Activated CD4-positive, alpha-beta T cell treated with anti-CD3 and anti-CD28 coated beads, Interleukin-2, amount 10 ng/mL, durations not matched to agents 7 days and 5 days (primary cell): ENCODE data around the gene ALG9. TPM values are rescaled to one million over a fixed set of nuclear protein-coding genes. Genes with fewer than 3 reads are reported as not detected.

Experiments
- CTCF ChIA-PET: fragments of 350-600 bp; sonication (Branson Sonifier 250); formaldehyde crosslinking; loops from one replicate; lab custom pipeline; 2021; ENCODE audit warnings: antibody characterized with exemption; lab: Charles Lee
- POLR2A ChIA-PET: fragments of 350-600 bp; sonication (Branson Sonifier 250); formaldehyde crosslinking; loops from one replicate; lab custom pipeline; 2021; ENCODE audit warnings: antibody characterized with exemption; lab: Charles Lee
- DNase-seq: peaks from one replicate; pipeline ENCODE4 v3.0.0-alpha.2; 2020
- H3K27ac Mint-ChIP-seq: one replicate; pipeline ENCODE4 v1.8.0; 2021; ENCODE audit warnings: mild to moderate bottlenecking, moderate library complexity, mixed read lengths
- H3K27me3 Mint-ChIP-seq: one replicate; pipeline ENCODE4 v1.8.0; 2021; ENCODE audit warnings: mixed read lengths
- H3K36me3 Mint-ChIP-seq: one replicate; pipeline ENCODE4 v1.8.0; 2021; ENCODE audit warnings: low read depth, mixed read lengths
- H3K4me1 Mint-ChIP-seq: one replicate; pipeline ENCODE4 v1.8.0; 2021; ENCODE audit warnings: mixed read lengths
- H3K4me3 Mint-ChIP-seq: one replicate; pipeline ENCODE4 v1.8.0; 2021; ENCODE audit warnings: mild to moderate bottlenecking, moderate library complexity, mixed read lengths
- H3K9me3 Mint-ChIP-seq: one replicate; pipeline ENCODE4 v1.8.0; 2021; ENCODE audit warnings: mixed read lengths
- total RNA-seq, 2 experiments: library from RNA; stranded (reverse); gene quantifications; one replicate each; pipeline ENCODE4 v1.2.3, GENCODE V29; 2021

Gene ALG9
- total RNA-seq, 2 experiments from 2014 or later: 22.9 to 31.7 TPM

DNA sequence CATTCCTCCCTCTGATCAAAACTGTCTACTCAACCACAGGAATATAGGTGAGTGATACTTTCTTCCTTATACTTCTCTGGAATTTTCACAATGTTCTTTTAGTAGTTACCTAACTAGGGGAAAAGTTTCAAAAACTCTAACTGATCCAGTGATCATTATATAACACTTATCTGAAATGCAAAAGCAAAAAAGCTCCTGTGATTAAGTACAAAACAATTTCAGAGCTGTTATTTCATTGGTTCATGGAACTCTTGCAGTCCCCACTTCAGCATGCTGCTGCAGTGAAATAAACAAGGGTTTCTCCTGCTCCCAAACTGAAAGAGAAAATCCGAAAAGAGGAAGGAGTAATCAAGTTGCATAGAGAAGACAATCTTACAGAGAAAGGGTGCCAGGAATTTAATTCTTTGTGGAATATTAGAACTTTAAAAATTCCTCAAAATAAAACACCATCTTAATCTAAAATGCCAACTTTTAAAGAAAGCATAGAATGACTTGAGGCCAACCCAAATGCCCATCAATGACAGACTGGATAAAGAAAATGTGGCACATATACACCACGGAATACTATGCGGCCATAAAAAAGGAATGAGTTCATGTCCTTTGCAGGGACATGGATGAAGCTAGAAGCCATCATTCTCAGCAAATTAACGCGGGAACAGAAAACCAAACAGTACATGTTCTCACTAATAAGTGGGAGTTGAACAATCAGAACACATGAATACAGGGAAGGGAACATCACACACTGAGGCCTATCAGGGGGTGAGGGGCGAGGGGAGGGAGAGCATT is 125.5 kb downstream of the ALG9 start:
- Mint-ChIP-seq H3K9me3 (peaks cover 3% of the 10 kb centered on the region), H3K27me3 (no peaks in the 10 kb centered on the region), H3K4me3 (no peak overlapping the region), H3K27ac (no peak overlapping the region), H3K4me1 (peaks cover 3% of the 10 kb centered on the region), H3K36me3 (peaks cover 73% of the 10 kb centered on the region)
- no peak for DNase-seq
- POLR2A ChIA-PET: no interaction called here
- CTCF ChIA-PET: no interaction called here

DNA sequence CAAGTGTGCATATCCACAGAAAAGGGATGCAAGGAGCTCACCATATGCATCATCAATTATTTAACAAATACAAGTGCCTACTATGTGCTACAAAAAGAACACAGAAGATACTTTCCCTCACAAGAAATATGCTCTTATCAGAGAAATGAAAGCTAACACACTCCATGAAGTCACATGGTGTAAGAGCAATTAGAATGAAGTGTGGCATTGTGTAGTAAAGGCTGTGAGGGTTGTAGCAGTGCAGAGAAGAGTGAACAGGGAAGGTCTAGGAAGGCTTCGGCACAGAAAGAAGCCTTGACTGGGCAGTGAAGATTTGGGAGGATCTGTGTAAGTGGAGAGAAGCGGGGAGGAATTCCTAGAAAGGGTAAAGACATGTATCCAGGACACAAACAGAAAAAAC is 127.7 kb downstream of the ALG9 start:
- Mint-ChIP-seq H3K9me3 (peaks cover 3% of the 10 kb centered on the region), H3K4me3 (no peak overlapping the region), H3K4me1 (peaks cover 3% of the 10 kb centered on the region), H3K36me3 (peaks cover 76% of the 10 kb centered on the region), H3K27me3 (no peaks in the 10 kb centered on the region), H3K27ac (no peak overlapping the region)
- DNase-seq: no peak
- POLR2A ChIA-PET: no interaction called here
- CTCF ChIA-PET: interaction anchor here (0.5 to 1.5 kb wide), 3 partner anchors 20 to 46 kb away, joined by 3 to 4 read pairs (median 3); no protein-coding TSS in a partner anchor

DNA sequence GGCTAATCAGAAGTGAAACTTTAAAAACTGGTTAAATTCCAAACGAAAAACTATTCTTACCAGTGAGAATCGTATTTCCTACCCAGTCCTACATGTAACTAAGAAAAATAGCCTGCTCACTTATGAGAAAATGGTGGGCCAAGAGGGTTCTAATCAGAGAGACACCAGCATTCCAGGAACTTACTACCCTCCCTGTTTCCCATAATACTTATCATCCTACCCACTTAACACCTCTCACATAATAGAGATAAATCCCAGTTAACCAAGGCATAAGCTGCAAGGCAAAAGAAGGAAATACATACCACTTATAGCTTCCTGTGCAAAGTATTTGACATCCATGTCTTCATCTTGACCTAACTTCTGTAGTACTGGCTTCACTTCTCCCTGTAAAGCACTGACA is 129.6 kb downstream of the ALG9 start:
- no peaks in the 10 kb centered on the region for H3K27me3 Mint-ChIP-seq
- ChIA-PET CTCF (interaction anchor here (1.2 kb wide), 1 partner anchor 25 kb away, joined by 3 read pairs; the partner anchor contains the start of gene PPP2R1B), POLR2A (no interaction called here)
- H3K4me3 Mint-ChIP-seq: no peak overlapping the region
- peaks cover 3% of the 10 kb centered on the region for H3K4me1 Mint-ChIP-seq
- peaks cover 3% of the 10 kb centered on the region for H3K9me3 Mint-ChIP-seq
- H3K36me3 Mint-ChIP-seq: peaks cover 66% of the 10 kb centered on the region
- H3K27ac Mint-ChIP-seq: no peak overlapping the region
- no peak for DNase-seq

DNA sequence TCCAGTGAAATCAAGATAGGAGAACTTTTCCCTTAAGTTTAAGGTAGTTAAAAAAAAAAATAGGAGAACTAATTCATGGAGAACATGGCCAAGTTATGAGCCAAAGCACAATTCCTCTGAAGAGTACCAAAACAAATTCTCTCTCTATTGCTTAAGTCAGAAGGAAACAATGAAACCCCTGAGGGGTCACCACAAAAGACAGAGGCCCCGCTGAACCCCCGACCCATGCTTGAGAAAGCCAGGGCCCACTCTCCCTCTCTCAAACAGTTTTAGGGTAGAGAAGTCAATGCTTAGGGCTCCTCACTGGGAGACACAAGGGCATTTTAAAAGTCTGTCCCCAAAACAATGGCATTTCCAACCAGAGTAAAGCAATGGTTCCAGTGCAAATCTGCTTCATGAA is 132.1 kb downstream of the ALG9 start:
- Mint-ChIP-seq H3K27ac (no peak overlapping the region), H3K4me1 (peaks cover 5% of the 10 kb centered on the region), H3K4me3 (no peak overlapping the region), H3K36me3 (peaks cover 48% of the 10 kb centered on the region), H3K9me3 (no peaks in the 10 kb centered on the region), H3K27me3 (no peaks in the 10 kb centered on the region)
- POLR2A ChIA-PET: interaction anchor here (0.6 kb wide), 1 partner anchor 11 kb away, joined by 10 read pairs; no protein-coding TSS in a partner anchor
- no peak for DNase-seq
- CTCF ChIA-PET: interaction anchor here (0.7 kb wide), 1 partner anchor 24 kb away, joined by 3 read pairs; no protein-coding TSS in a partner anchor

DNA sequence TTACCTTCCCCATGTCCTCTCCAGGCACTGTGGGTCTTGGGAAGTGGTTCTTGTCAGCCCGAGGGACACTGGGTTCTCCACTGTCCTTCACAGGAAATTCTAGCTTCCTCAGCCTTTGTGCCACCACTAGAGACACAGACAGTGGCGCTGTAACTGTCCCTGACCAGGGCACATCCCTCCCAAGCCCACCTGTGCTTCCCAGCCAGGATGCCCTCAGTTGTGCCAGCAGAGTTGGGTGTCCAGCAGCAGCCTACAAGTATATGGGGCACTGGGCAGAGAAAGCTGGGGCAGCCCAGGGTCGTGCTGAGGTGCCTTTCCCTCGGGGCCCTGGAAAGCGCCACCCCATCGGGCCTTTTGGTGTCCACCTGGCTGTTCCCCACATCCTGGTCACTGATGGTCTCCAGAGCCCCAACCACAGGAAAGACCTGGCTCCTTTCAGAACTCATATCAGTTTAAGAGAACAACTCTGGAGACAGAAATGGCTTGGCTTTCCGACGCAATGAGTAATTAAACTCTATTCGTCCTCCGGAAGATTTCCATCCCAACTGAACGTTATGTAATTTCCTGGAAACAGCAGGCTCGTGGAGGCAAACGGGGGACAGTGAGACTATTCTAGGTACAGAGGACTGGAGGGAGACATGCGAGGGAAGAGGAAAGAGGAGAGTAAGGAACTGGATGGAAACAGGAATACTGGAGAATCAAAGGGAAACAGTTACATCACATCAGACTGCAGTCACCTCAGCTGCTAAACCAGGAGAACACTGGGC is 133.8 kb downstream of the ALG9 start:
- DNase-seq: no peak
- no peaks in the 10 kb centered on the region for H3K9me3 Mint-ChIP-seq
- H3K27me3 Mint-ChIP-seq: no peaks in the 10 kb centered on the region
- H3K4me1 Mint-ChIP-seq: peaks cover 5% of the 10 kb centered on the region
- no peak overlapping the region for H3K27ac Mint-ChIP-seq
- ChIA-PET CTCF (interaction anchor here (1.2 kb wide), 1 partner anchor 11 kb away, joined by 3 read pairs; no protein-coding TSS in a partner anchor), POLR2A (no interaction called here)
- H3K4me3 Mint-ChIP-seq: no peak overlapping the region
- H3K36me3 Mint-ChIP-seq: peaks cover 36% of the 10 kb centered on the region

DNA sequence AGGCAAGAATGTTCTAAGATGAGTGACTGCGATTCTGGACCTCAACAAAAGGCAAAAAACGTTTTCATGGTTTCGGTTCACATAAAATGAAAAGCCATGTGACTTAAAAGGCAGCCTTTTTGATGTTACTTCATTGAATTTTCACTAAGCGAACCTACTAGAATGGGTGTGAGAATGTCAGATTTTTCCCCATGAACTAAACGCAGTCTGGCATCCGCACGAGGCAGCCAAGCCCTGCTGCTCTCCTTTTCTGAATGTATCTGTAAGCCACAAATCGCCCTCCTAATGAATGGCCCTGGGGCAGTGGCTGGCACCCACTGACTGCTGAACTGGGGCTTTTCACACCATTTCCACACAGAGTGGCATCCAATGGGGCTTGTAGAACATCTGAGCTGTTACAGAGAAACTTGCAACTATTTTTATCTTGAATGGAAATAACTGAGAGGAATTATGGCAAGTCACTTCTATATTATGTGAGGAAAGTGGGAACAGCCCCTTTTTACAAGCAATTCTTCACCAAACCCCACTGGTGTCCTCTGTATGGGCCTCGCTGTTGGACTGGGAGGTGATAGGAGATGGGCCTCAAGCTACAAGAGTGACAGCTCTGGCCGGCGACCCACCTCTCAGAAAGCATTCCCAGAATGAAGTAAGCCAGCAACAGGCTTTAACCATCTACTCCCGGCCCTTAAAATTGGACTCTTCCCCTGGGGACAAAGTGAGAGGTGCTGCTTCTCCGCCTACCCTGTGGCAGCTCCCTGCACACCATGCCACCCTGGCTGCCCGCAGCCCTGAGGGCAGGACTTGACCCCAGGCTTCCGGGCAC is 134.5 kb downstream of the ALG9 start:
- ChIA-PET POLR2A (no interaction called here), CTCF (interaction anchor here (1.2 kb wide), 1 partner anchor 10 kb away, joined by 3 read pairs; no protein-coding TSS in a partner anchor)
- Mint-ChIP-seq H3K27me3 (no peaks in the 10 kb centered on the region), H3K36me3 (peaks cover 31% of the 10 kb centered on the region), H3K4me3 (no peak overlapping the region), H3K27ac (no peak overlapping the region), H3K4me1 (peaks cover 4% of the 10 kb centered on the region), H3K9me3 (no peaks in the 10 kb centered on the region)
- DNase-seq: no peak

Other genes starting within 250 kb of the ALG9 start
- gene PPP2R1B, start 105.2 kb downstream of the ALG9 start, total RNA-seq: 10 to 100 TPM; 44.7 to 50.2 TPM
- 1 to 10 TPM; 4.2 to 5.1 TPM for gene FDXACB1, start 7.6 kb upstream of the ALG9 start, total RNA-seq
- gene CFAP68, start 8.0 kb upstream of the ALG9 start, total RNA-seq: 10 to 100 TPM; 18.3 to 26.5 TPM
- gene CRYAB, start 40.2 kb upstream of the ALG9 start, total RNA-seq: not detected
- gene HSPB2, start 41.2 kb upstream of the ALG9 start, total RNA-seq: not detected
- gene C11orf52, start 47.3 kb upstream of the ALG9 start, total RNA-seq: under 1 TPM in 1 of 2 experiments, not detected in 1; 0.27 TPM
- gene DIXDC1, start 65.8 kb upstream of the ALG9 start, total RNA-seq: 1 to 10 TPM; 3.1 to 4.1 TPM
- gene DLAT, start 153.8 kb upstream of the ALG9 start, total RNA-seq: 10 to 100 TPM; 27.7 to 31.6 TPM
- gene PIH1D2, start 202.4 kb upstream of the ALG9 start, total RNA-seq: under 1 TPM in 1 of 2 experiments, not detected in 1; 0.27 TPM
- gene NKAPD1, start 202.7 kb upstream of the ALG9 start, total RNA-seq: 10 to 100 TPM; 25.3 to 25.6 TPM
- 10 to 100 TPM; 46.4 to 51.4 TPM for gene TIMM8B, start 215.2 kb upstream of the ALG9 start, total RNA-seq
- gene SDHD, start 215.3 kb upstream of the ALG9 start, total RNA-seq: 10 to 100 TPM; 87.6 to 97.1 TPM